IMR-90 (cell line): ENCODE measurements around the gene BRIP1. TPM values are rescaled to one million over a fixed set of nuclear protein-coding genes. Genes with fewer than 3 reads are reported as not detected.

Experiments used
- ATAC-seq: fragments of 200-7000 bp; cut with Tn5 transposase; 2 replicates; pipeline ENCODE4 v1.9.1; 2020; ENCODE audit warnings: low read depth, mild to moderate bottlenecking, moderate library complexity
- BruUV-seq: library from RNA; stranded (reverse); fragments of 400-500 nt; replicated peaks from 2 replicates; lab custom pipeline; 2021; lab: Mats Ljungman, UMichigan
- CTCF ChIA-PET: fragments of 300-600 bp; formaldehyde crosslinking; extraction: SDS; loops from one replicate; lab custom pipeline; 2021; ENCODE audit warnings: antibody characterized with exemption; lab: Yijun Ruan, JAX
- POLR2A ChIA-PET: fragments of 300-600 bp; sonication (Branson Sonifier 250); formaldehyde crosslinking; loops from one replicate; lab custom pipeline; 2022; ENCODE audit warnings: antibody characterized with exemption; ENCODE audit not compliant: unreplicated experiment; lab: Charles Lee
- DNase-seq: peaks from one replicate; pipeline ENCODE4 v3.0.0; 2013
- H2AFZ ChIP-seq: replicated peaks from 2 replicates; pipeline ENCODE3; 2013; ENCODE audit warnings: low read length, mild to moderate bottlenecking; ENCODE audit not compliant: poor library complexity
- H2AK5ac ChIP-seq: 2 replicates; pipeline ENCODE4 v1.6.1; 2013; ENCODE audit warnings: low read depth, low read length, inconsistent platforms
- H2AK9ac ChIP-seq: replicated peaks from 2 replicates; pipeline ENCODE3; 2013; ENCODE audit warnings: mild to moderate bottlenecking, low read depth, low read length, moderate library complexity; ENCODE audit not compliant: poor library complexity
- H2BK120ac ChIP-seq: 2 replicates; pipeline ENCODE4 v1.6.1; 2013; ENCODE audit warnings: low read depth, low read length, inconsistent platforms
- H2BK15ac ChIP-seq: 3 replicates; pipeline ENCODE4 v1.6.1; 2013; ENCODE audit warnings: low read depth, low read length, inconsistent platforms
- H2BK20ac ChIP-seq: 2 replicates; pipeline ENCODE4 v1.6.1; 2013; ENCODE audit warnings: low read depth, mild to moderate bottlenecking, inconsistent platforms, low read length, moderate library complexity
- H2BK5ac ChIP-seq: 2 replicates; pipeline ENCODE4 v1.6.1; 2013; ENCODE audit warnings: mild to moderate bottlenecking, low read depth, low read length, inconsistent platforms; ENCODE audit not compliant: poor library complexity, severe bottlenecking
- H3K14ac ChIP-seq: replicated peaks from 2 replicates; pipeline ENCODE4 v1.6.1; 2013; ENCODE audit warnings: low read depth, low read length, inconsistent platforms
- H3K18ac ChIP-seq: 2 replicates; pipeline ENCODE4 v1.6.1; 2013; ENCODE audit warnings: low read depth, low read length, control low read depth
- H3K23ac ChIP-seq: 2 replicates; pipeline ENCODE4 v1.6.1; 2013; ENCODE audit warnings: low read depth, low read length, inconsistent platforms
- H3K27ac ChIP-seq: 2 replicates; pipeline ENCODE4 v1.5.1; 2013; ENCODE audit warnings: mild to moderate bottlenecking, control low read depth, low read length; ENCODE audit not compliant: insufficient read depth
- H3K27me3 ChIP-seq: 2 replicates; pipeline ENCODE4 v1.6.1; 2013; ENCODE audit warnings: low read length; ENCODE audit not compliant: control insufficient read depth, insufficient read depth
- H3K36me3 ChIP-seq: 2 replicates; pipeline ENCODE4 v1.6.1; 2013; ENCODE audit warnings: low read length, mixed read lengths; ENCODE audit not compliant: control insufficient read depth, insufficient read depth
- H3K4ac ChIP-seq: 2 replicates; pipeline ENCODE4 v1.6.1; 2013; ENCODE audit warnings: low read depth, low read length, inconsistent platforms
- H3K4me1 ChIP-seq: 2 replicates; pipeline ENCODE4 v1.6.1; 2013; ENCODE audit warnings: low read length, mixed read lengths; ENCODE audit not compliant: control insufficient read depth, insufficient read depth
- H3K4me2 ChIP-seq: 2 replicates; pipeline ENCODE4 v1.6.1; 2013; ENCODE audit warnings: low read depth, mild to moderate bottlenecking, control low read depth, low read length, moderate library complexity
- H3K4me3 ChIP-seq: 2 replicates; pipeline ENCODE4 v1.5.1; 2013; ENCODE audit warnings: low read depth, mild to moderate bottlenecking, control low read depth, low read length, moderate library complexity; ENCODE audit not compliant: insufficient read depth
- H3K56ac ChIP-seq: 2 replicates; pipeline ENCODE4 v1.6.1; 2013; ENCODE audit warnings: low read length, inconsistent platforms; ENCODE audit not compliant: insufficient read depth; ENCODE audit errors: extremely low read depth
- H3K79me1 ChIP-seq, 2 experiments: 2 replicates each; pipeline ENCODE4 v1.6.1; 2013; ENCODE audit warnings: low read length in 2 of 2, inconsistent platforms in 1 of 2, low read depth in 1 of 2
- H3K9ac ChIP-seq: 2 replicates; pipeline ENCODE4 v1.6.1; 2013; ENCODE audit warnings: low read depth, low read length, control low read depth
- H3K9me1 ChIP-seq: 2 replicates; pipeline ENCODE4 v1.6.1; 2013; ENCODE audit warnings: low read length, inconsistent platforms; ENCODE audit not compliant: insufficient read depth
- H3K9me3 ChIP-seq: 2 replicates; pipeline ENCODE4 v1.6.1; 2013; ENCODE audit warnings: low read length; ENCODE audit not compliant: control insufficient read depth, insufficient read depth
- H4K20me1 ChIP-seq: 2 replicates; pipeline ENCODE4 v1.6.1; 2013; ENCODE audit warnings: low read length, inconsistent platforms; ENCODE audit not compliant: insufficient read depth
- H4K5ac ChIP-seq: 2 replicates; pipeline ENCODE4 v1.6.1; 2013; ENCODE audit warnings: mild to moderate bottlenecking, low read depth, low read length, control low read depth
- H4K8ac ChIP-seq, 2 experiments: 2 replicates each; pipeline ENCODE4 v1.6.1; 2013; ENCODE audit warnings: low read depth in 2 of 2, low read length in 2 of 2, control low read depth in 1 of 2, inconsistent platforms in 1 of 2
- H4K91ac ChIP-seq: 2 replicates; pipeline ENCODE4 v1.6.1; 2013; ENCODE audit warnings: low read depth, low read length, inconsistent platforms; ENCODE audit not compliant: insufficient read depth
- BHLHE40 ChIP-seq: fragments of 150-350 bp; IDR thresholded peaks from 2 replicates; pipeline ENCODE4 v1.6.1; 2016; ENCODE audit warnings: mild to moderate bottlenecking, low read depth, low read length
- CEBPB ChIP-seq: IDR thresholded peaks from 2 replicates; pipeline ENCODE4 v1.6.1; 2012; ENCODE audit warnings: low read depth, low read length, improper control_type of control experiment
- CHD1 ChIP-seq: IDR thresholded peaks from 2 replicates; pipeline ENCODE4 v1.6.1; 2012; ENCODE audit warnings: low read depth, low read length, improper control_type of control experiment
- ELK1 ChIP-seq: fragments of 150-350 bp; IDR thresholded peaks from 2 replicates; pipeline ENCODE4 v1.6.1; 2016; ENCODE audit warnings: low read depth, mild to moderate bottlenecking, low read length, moderate library complexity, borderline replicate concordance
- FOS ChIP-seq: fragments of 150-350 bp; IDR thresholded peaks from 2 replicates; pipeline ENCODE4 v1.6.1; 2016; ENCODE audit warnings: low read depth, low read length
- MAFK ChIP-seq: IDR thresholded peaks from 2 replicates; pipeline ENCODE4 v1.6.1; 2012; ENCODE audit warnings: low read depth, low read length, improper control_type of control experiment
- MXI1 ChIP-seq: IDR thresholded peaks from 2 replicates; pipeline ENCODE4 v1.6.1; 2012; ENCODE audit warnings: low read depth, mild to moderate bottlenecking, low read length, moderate library complexity, borderline replicate concordance
- NFE2L2 ChIP-seq: fragments of 150-350 bp; IDR thresholded peaks from 2 replicates; pipeline ENCODE4 v1.6.1; 2016; ENCODE audit warnings: low read depth, mild to moderate bottlenecking, low read length
- POLR2A ChIP-seq: IDR thresholded peaks from 2 replicates; pipeline ENCODE4 v1.6.1; 2012; ENCODE audit warnings: mild to moderate bottlenecking, low read depth, low read length
- RCOR1 ChIP-seq: IDR thresholded peaks from 2 replicates; pipeline ENCODE4 v1.6.1; 2012; ENCODE audit warnings: mild to moderate bottlenecking, low read length, improper control_type of control experiment; ENCODE audit not compliant: insufficient replicate concordance
- SMC3 ChIP-seq: fragments of 150-350 bp; IDR thresholded peaks from 2 replicates; pipeline ENCODE4 v1.6.1; 2016; ENCODE audit warnings: low read depth, mild to moderate bottlenecking, antibody characterized with exemption, low read length, moderate library complexity
- WGBS, 2 experiments: methylation state at CpG; one replicate each; pipeline versions ENCODE4 v1.1.5 to v1.1.7; 2013; ENCODE audit warnings: missing lambda C conversion rate in 2 of 2; ENCODE audit not compliant: insufficient read length in 1 of 2; ENCODE audit errors: extremely low coverage in 2 of 2; 5-methylcytosine and 5-hydroxymethylcytosine counted together
- dilution Hi-C: fragments of 300-500 bp; cut with HindIII; formaldehyde crosslinking; loops from one replicate; pipeline ENCODE4 v1.14.3; 2018; ENCODE audit warnings: low sequenced_read_pairs; ENCODE audit not compliant: unreplicated experiment
- in situ Hi-C: fragments of 300-500 bp; cut with MboI; formaldehyde crosslinking; loops from 3 replicates; pipeline ENCODE4 v1.14.3; 2019; ENCODE audit warnings: low sequenced_read_pairs, inconsistent platforms, mixed read lengths
- intact Hi-C: fragments of 100-400 bp; cut with micrococcal nuclease; formaldehyde crosslinking; loops from 2 replicates; pipeline ENCODE4 v1.10.0; 2022
- polyA plus RNA-seq, 3 experiments: library from polyadenylated mRNA; depleted of rRNA; stranded (reverse); fragments of >200 nt; gene quantifications; 2 replicates each; pipeline ENCODE4 v1.2.3, GENCODE V29; 2012; ENCODE audit warnings: low replicate concordance in 1 of 3
- total RNA-seq: library from RNA; depleted of rRNA; stranded (reverse); fragments of >200 nt; gene quantifications from 2 replicates; pipeline ENCODE4 v1.2.3, GENCODE V29; 2012

Gene BRIP1
- total and polyA plus RNA-seq, 2 of the 4 experiments (the other 2 are of a cell fraction), result 6.1 to 19.7 TPM

GRCh38 chr17:61735807-61736206, 127.5 kb downstream of the BRIP1 start:
- H3K36me3 ChIP-seq, result peaks cover 5% of the 10 kb centered on the region; the same call in 1 of the 2 replicates
- H3K4me1 ChIP-seq, result no peaks in the 10 kb centered on the region
- CTCF ChIA-PET, result interaction anchor here (0.6 kb wide), 2 partner anchors 10 to 19 kb away, joined by 3 read pairs; no protein-coding TSS in a partner anchor
- H3K27me3 ChIP-seq, result no peaks in the 10 kb centered on the region
- H3K4me2 ChIP-seq, result no peak overlapping the region
- in situ Hi-C loops, result no loop called here
- no peak overlapping the region for H2BK15ac ChIP-seq
- intact Hi-C loops, result loop anchor here (5.0 kb wide), 1 partner anchor 41 kb away; no protein-coding TSS in a partner anchor
- dilution Hi-C loops, result no loop called here
- DNase-seq (no peak), ATAC-seq (no peak)
- no peak overlapping the region for H2BK20ac ChIP-seq
- no peaks in the 10 kb centered on the region for H3K9me1 ChIP-seq
- no peak for TF ChIP-seq MAFK
- no peak for TF ChIP-seq ELK1
- TF ChIP-seq BHLHE40, result no peak
- TF ChIP-seq NFE2L2, result no peak
- no peak for TF ChIP-seq POLR2A
- TF ChIP-seq SMC3, result no peak
- no peak for TF ChIP-seq MXI1
- no peak for TF ChIP-seq CEBPB
- no peak for TF ChIP-seq FOS
- no peak for TF ChIP-seq CHD1
- no peak for TF ChIP-seq RCOR1
- no peak overlapping the region for H2AFZ ChIP-seq
- H4K8ac ChIP-seq, result no peak overlapping the region
- H4K5ac ChIP-seq, result no peak overlapping the region
- no peak overlapping the region for H3K18ac ChIP-seq
- peaks cover 0 to 4% of the 10 kb centered on the region in 2 experiments; a peak in 3 of 4 replicates for H3K79me1 ChIP-seq
- no peak overlapping the region for H3K23ac ChIP-seq
- WGBS, 2 experiments, result no CpG with 5 or more reads among the region's 2 CpGs
- no peak overlapping the region for H2BK120ac ChIP-seq
- no peak overlapping the region for H2AK5ac ChIP-seq
- no peak overlapping the region for H4K91ac ChIP-seq
- H3K9me3 ChIP-seq, result peaks cover 4% of the 10 kb centered on the region; the same call in 1 of the 2 replicates
- no peak overlapping the region for H3K56ac ChIP-seq
- H3K4me3 ChIP-seq, result no peak overlapping the region
- H3K14ac ChIP-seq, result no peak overlapping the region
- H2BK5ac ChIP-seq, result no peak overlapping the region
- no peak overlapping the region for H2AK9ac ChIP-seq
- no TSS peak for BruUV-seq
- no peak overlapping the region for H3K9ac ChIP-seq
- H4K20me1 ChIP-seq, result no peaks in the 10 kb centered on the region
- POLR2A ChIA-PET, result no interaction called here
- H3K4ac ChIP-seq, result no peak overlapping the region
- no peak overlapping the region for H3K27ac ChIP-seq
